GM19452 (cell line): ENCODE data around the gene SUMF2.
"Not testable (repeated sequence)": the region's sequence is repeated elsewhere in the genome, so short reads cannot be mapped to it uniquely, and the experiment has no call there.

Experiments
- ATAC-seq: cut with Tn5 transposase; IDR thresholded peaks from one replicate; pipeline ENCODE4 v1.9.1; 2021; ENCODE audit not compliant: unreplicated experiment

SUMF2 gene

GRCh38 chr7:56105508-56105907 lies 41.4 kb downstream of the SUMF2 start:
- no peak for ATAC-seq

- peak; percentile 100 for ATAC-seq
These were observed 42.3 kb downstream of the SUMF2 start, which contains the start of gene CHCHD2 for GRCh38 chr7:56106108-56107073. Gene CHCHD2 (minus strand): TSS chr7:56106476. CDS start chr7:56106413, 63 bp downstream.

GRCh38 chr7:56107954-56108258 lies 43.8 kb downstream of the SUMF2 start:
- no peak for ATAC-seq

GRCh38 chr7:56110611-56111010 lies 46.5 kb downstream of the SUMF2 start:
- ATAC-seq: no peak

DNA sequence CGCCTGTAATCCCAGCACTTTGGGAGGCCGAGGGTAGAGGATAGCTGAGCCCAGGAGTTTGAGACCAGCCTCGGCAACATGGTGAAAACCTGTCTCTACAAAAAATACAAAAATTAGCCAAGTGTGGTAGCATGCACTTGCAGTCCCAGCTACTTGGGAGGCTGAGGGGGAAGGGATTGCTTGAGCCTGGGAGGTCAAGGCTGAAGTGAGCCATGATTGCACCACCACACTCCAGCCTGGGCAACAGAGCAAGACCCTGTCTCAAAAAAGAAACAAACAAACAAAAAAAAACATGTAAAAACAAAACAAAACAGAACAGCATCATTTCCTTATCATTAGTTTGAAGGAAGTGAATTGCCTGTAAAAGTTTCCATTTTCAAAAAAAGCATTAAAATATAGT lies 48.2 kb downstream of the SUMF2 start:
- not testable (repeated sequence) for ATAC-seq

- ATAC-seq: no peak
These were observed 51.9 kb downstream of the SUMF2 start, which contains the start of gene NUPR2 for GRCh38 chr7:56115852-56116538. Gene NUPR2 (minus strand): TSS chr7:56116417. CDS start chr7:56116314, 103 bp downstream.

GRCh38 chr7:56121440-56121839 lies 57.4 kb downstream of the SUMF2 start:
- ATAC-seq: no peak

GRCh38 chr7:56124981-56125380 lies 60.9 kb downstream of the SUMF2 start:
- no peak for ATAC-seq

GRCh38 chr7:56125831-56126230 lies 61.7 kb downstream of the SUMF2 start:
- no peak for ATAC-seq

DNA sequence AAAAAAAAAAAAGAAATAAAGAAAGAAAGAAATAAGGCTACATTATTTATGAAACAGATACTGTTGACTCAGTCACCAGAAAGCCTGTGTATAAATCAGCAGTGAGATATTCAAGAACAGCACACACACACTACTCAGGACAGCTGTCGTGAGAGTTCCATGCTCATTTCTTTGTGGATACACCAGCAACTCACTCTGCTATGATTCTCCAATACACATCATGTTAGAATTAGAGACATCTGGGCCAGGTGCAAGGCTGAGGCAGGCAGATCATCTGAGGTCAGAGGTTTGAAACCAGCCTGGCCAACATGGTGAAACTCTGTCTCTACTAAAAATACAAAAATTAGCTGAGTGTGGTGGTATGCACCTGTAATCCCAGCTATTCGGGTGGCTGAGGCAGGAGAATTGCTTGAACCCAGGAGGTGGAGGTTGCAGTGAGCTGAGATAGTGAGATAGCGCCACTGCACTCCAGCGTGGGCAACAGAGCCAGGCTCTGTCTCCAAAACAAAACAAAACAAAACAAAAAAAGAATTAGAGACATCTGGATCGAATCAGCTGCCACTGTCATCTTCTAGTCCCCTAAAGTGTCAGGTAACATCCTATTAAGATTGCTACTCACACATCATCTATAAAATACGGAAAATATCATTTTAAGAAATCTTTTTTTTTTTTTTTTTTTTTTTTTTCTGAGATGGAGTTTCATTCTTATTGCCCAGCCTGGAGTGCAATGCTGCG lies 63.3 kb downstream of the SUMF2 start:
- ATAC-seq: no peak
